GM18858 (cell line): Measurements from ENCODE around the gene PDE6B.

Experiments used
- ATAC-seq: cut with Tn5 transposase; IDR thresholded peaks from one replicate; pipeline ENCODE4 v1.9.1; 2021; ENCODE audit not compliant: unreplicated experiment

PDE6B gene

DNA sequence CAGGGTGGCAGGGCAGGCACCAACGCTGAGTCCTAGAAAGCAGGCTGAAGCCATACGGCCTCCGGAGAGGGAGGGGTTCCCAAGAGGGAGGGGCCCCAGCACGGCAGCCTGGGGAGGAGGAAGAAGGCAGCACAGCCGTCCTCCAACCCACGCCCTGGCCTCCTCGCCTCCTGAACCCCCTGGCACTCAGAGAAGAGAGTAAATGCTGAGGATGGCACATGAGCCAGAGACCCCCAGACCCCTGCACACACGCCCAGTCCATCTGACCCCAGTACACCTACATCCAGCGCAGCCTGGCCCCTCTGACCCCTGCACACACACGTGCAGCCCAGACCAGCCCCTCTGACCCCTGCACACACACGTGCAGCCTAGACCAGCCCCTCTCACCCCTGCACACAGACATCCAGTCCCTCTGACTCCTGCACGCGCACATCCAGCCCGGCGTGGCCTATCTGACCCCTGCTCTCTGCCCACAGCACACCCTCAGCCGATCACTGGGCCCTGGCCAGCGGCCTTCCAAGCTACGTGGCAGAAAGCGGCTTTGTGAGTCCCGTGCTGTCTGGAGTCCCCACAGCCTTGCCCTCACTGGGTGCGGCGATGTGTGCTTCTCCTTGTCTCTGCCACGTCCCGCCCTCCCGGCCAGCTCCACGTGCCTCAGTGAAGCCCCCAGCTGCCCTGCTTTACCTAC lies 30.2 kb downstream of the PDE6B start:
- no peak for ATAC-seq

DNA sequence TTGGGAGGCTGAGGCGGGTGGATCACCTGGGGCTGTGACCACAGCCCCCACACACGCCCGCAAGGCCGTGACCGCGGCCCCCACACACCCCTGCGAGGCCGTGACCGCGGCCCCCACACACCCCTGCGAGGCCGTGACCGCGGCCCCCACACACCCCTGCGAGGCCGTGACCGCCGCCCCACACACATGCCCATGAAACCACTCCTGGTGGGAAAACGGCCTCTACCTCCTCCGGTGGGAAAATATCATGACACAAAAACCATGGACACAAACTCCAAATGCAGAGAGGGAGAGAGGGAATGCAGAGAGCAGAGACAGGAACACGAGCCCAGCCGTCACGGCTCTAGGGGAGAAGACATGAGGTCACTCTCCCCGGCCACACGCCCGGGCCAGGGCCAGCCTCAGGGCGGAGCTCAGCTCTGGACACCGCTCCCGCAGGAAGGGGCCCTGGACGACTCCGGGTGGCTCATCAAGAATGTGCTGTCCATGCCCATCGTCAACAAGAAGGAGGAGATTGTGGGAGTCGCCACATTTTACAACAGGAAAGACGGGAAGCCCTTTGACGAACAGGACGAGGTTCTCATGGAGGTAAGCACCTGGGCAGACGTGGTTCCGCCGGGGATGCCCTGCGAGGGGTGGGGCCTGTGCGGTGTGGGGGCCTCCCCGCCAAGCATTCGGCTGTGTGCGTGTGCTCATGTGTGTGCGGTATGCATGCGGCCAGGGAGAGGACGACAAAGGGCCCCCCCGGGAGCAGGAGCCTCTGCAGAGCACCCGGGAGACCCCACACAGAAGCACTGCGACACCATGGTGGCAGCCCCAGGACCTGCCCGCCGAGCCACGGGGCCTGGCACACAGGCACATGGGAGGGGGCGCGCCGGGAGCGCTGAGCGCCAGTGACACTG lies 31.3 kb downstream of the PDE6B start:
- no peak for ATAC-seq

DNA sequence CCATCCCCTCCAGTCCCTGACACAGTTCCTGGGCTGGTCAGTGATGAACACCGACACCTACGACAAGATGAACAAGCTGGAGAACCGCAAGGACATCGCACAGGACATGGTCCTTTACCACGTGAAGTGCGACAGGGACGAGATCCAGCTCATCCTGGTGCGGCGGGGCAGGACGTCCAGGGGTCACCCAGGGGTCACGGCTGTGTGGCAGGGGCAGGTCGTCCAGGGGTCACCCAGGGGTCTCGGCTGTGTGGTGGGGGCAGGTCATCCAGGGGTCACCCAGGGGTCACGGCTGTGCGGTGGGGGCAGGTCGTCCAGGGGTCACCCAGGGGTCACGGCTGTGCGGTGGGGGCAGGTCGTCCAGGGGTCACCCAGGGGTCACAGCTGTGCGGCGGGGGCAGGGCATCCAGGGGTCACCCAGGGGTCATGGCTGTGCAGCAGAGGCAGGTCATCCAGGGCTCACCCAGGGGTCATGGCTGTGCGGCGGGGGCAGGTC lies 32.0 kb downstream of the PDE6B start:
- ATAC-seq = no peak

DNA sequence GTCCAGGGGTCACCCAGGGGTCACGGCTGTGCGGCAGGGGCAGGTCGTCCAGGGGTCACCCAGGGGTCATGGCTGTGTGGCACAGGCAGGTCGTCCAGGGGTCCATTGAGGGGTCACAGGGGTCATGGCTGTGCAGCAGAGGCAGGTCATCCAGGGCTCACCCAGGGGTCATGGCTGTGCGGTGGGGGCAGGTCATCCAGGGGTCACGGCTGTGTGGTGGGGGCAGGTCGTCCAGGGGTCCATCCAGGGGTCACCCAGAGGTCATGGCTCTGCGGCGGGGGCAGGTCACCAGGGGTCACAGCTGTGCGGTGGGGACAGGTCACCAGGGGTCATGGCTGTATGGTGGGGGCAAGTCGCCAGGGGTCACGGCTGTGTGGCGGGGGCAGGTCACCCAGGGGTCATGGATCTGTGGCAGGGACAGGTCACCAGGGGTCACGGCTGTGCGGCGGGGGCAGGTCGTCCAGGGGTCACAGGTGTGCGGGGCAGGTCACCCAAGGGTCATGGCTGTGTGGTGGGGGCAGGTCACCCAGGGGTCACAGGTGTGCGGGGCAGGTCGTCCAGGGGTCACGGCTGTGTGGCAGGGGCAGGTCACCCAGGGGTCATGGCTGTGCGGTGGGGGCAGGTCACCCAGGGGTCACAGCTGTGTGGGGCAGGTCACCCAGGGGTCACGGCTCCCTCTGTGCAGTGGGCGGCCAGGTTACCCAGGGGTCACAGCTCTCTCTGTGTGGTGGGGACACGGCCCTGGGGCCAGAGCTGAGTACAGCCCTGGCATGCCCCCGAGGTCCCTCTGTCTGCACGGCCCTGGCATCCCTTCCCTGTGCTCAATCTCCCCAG lies 32.7 kb downstream of the PDE6B start:
- ATAC-seq = no peak

DNA sequence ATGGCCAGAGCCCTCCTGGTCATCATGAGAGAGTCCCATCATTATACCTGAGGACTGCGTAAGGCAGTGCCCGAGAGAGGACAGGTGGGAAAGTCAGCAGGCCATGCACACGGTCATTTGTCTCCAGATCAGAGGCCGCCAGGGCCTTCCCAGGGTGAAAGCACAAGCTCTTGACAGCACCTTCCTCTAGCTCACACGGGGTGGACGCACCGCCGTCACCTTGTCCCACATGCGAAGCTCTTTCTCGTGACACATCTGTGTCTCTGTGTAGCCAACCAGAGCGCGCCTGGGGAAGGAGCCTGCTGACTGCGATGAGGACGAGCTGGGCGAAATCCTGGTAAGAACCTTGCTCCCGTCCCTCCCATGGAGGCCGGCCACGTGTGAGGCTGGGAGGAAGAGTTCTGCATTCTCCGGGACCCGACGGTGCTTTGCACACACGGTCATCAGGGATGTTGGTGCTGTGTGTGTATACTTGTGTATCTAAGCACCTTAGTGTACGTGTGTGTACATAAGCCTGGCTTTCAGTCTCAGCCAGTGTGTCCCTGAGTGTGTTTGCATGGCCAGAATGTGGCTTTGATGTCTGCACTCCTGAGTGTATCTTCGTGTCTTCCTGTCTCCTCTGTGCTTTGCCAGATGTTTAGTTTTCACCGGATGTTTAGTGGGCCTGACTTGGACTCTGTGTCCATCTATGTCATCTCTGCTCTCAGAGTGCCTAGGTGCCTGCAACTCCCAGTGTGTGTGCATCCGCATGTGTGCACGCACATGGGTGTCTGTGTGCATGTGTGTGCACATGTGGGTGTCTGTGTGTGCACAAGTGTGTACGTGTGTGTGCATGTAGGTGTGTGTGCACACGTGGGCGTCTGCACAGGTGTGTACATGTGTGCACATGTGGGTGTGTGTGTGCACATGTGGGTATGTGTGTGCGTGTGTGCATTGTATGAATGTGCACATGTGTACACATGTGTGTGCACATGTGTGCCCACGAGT lies 33.6 kb downstream of the PDE6B start:
- no peak for ATAC-seq

DNA sequence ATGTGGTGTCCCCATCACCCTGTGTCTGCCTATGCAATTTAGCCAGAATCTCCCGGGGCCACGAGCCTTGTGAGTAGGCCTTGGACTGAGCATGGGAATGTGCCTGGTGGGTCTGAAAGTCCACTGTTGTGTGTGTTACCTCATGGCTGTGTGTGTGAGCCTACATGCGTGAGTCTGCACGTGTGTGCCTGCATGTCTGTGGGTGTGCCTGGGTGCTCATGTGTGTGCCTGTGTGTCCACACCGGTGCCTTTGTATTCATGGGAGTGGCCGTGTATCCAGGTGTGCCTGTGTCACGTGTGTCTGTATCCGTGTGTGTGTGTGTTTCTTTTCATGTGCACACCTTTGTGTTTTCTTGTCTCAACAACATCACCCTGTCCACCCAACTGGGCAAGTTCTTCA lies 34.5 kb downstream of the PDE6B start:
- no peak for ATAC-seq

DNA sequence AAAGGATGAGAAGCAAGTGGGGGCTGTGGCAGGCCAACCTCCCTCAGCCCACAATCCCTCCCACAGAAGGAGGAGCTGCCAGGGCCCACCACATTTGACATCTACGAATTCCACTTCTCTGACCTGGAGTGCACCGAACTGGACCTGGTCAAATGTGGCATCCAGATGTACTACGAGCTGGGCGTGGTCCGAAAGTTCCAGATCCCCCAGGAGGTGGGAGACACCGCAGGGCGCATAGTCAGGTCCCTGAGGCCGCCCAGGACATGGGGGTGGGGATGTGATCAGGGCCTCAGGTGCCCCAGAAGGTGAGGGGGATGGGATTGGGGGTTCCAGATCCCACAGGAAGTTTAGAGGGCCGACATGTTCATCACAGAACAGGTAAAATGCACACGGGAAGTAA lies 35.0 kb downstream of the PDE6B start:
- no peak for ATAC-seq

DNA sequence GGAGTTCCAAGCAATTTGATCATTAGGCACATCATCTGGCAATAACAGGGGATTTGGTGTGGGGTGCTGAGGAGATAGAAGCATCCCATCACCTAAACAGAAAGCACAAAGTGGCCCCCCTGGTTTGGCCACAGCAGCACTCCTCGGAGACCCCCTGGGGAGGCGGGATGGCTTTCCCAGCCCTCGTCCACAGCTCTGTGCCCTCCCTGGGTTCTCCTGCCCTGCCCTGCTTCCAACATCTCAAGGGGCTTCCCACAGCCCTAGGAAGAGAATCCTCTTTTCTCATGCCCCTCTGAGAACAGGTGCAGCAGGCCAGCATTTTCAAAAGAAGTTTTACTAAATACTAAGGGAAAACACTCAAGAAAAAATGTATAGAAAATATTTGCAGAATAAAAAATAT lies 35.9 kb downstream of the PDE6B start:
- ATAC-seq = no peak

DNA sequence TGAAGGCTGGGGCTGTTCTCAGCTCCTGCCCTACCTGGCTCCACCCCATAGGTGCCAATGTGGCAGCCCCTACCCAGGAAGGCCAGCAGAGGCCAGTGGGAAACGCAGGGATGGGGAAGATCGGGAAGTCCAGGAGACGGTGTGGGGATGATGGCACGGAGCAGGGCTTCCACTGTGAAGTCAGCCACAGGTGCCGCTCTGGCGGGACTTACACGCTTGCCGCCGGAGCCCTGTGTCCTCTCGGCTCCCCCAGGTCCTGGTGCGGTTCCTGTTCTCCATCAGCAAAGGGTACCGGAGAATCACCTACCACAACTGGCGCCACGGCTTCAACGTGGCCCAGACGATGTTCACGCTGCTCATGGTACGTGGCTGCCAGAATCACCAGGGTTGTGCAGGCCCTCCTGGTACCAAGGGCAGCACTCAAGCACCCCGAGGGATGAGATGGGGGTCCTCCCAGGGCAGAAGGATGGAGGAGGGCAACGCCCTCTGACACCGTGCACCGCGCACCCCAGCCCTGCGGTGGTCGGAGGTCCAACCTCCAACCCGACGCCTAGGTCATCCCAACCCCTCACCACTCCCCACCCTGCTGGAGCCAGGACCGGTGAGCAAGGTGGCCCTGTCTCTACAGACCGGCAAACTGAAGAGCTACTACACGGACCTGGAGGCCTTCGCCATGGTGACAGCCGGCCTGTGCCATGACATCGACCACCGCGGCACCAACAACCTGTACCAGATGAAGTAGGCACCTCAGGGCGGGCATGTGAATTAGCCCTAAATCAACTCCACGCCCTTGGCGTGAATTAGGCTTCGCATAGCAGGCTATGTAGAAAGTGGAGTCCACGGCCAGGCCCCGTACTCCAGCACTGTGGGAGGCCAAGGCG lies 36.7 kb downstream of the PDE6B start:
- no peak for ATAC-seq

DNA sequence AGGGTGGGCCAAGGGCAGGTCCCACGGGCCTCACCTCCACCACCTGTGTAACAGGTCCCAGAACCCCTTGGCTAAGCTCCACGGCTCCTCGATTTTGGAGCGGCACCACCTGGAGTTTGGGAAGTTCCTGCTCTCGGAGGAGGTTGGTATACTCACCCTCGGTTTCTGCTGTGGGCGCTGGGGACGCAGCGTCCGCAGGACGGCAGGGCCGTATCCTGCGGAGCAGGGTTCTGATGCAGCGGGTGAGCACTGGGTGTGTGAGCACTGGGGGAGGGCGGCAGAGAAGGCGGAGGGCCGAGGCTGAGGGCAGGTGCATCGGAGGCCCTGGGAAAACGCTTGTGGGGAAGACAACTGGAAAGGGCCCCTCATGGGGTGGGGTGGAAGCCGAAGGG lies 37.7 kb downstream of the PDE6B start:
- ATAC-seq = no peak

DNA sequence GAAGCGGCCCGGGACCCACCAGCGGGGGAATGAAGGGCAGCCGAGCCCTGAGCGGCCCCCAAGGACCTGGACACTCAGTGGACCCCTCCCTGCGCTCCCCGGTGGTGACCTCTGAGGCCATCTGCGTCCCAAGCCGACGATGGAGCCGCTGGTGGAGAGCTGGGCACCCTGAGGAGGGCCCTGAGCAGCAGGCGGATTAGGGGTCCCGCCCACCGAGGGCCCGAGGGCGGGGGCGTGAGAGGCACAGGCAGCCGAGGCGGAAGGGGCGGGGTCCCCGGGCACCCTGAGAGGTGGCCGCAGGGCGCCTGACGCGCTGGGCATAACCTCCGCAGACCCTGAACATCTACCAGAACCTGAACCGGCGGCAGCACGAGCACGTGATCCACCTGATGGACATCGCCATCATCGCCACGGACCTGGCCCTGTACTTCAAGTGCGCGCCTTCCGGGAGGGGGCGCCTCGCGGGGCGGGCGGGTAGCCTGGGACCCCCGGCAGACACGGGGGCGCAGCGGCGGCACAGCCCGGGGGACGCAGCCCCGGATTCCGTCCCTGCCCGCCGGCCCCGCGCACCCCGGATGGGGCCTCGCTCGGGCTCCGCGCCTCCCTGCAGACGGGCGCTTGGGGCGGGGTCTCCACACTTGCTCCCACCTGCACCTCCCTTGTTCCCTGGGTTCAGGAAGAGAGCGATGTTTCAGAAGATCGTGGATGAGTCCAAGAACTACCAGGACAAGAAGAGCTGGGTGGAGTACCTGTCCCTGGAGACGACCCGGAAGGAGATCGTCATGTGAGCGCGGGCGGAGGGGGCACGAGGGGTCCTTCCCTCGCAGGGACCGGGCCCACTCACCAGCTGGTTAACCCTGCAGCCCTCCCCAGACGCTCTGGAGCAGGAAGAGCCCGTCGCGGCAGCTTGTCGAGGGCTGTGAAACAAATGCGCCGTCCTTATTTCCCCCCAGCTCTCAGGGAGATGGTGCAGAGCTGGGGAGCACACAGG lies 38.4 kb downstream of the PDE6B start:
- ATAC-seq = no peak

DNA sequence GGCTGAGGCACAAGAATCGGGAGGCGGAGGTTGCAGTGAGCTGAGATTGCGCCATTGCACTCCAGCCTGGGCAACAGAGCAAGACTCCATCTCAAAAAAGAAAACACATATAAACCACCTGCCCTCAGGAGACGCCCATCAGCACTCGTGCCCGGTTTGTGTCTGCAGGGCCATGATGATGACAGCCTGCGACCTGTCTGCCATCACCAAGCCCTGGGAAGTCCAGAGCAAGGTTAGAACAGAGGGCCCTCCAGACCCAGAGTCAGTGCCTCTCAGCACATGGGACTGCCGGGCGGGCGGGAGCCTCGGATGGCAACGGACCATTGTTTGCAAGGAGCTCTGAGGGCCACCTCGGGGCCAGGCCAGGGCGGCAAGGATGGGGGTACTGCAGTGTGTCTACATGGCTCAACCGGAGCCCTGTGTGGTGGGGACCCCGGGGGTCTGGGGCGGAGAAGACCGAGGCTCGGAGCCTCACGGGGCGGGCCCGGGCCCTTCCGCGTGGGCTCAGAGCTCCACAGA lies 39.4 kb downstream of the PDE6B start:
- no peak for ATAC-seq

DNA sequence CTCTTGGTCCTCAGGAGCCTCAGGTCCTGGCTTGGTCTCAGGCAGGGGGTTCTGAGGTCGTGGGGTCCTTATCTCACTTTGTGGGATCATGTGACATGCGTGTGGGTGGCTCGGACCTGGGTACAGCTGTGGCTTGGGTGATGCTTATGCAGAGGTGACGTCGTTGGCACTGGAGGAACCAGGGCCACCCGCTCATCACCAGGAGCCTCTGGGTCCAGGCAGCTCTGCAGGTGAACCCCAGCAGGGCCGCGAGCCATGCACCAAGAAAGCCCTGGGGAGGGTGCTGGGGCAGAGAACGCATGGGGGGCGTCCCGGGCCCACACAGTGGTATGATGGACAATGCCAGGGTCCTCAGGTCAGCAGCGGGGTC lies 40.0 kb downstream of the PDE6B start:
- ATAC-seq = no peak

DNA sequence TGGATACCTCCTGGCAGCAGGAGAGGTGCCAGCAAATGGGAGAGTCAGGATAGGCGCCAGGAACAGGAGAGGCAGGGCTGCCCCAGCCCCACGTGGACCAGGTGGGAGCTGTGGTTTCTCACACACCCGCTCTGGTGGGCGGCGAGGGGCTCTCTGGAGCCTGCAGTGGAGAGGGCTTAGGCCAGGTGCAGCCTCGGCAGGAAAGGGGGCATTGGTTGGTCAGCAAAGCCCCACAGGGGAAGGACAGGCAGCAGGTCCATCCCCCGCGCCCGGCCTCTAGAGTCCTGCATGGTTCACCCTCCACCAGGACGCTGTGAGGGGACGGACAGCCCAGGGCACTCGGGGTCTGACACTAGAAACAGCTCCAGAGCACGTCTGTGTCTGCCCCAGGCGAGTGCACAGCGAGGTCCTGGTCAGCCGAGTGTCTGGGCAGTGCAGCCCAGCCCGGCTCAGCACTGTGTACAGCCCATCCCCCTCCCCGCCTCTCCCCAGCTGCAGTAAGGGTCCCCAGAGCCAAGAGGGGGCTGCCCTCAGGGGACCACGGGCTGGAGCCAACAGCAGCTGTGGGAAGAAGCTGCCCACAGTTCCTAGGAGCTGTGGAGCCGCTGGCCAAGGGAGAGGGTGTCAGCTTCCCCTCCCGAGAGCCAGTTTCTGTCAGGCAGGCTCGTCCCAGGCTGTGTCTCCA lies 40.5 kb downstream of the PDE6B start:
- ATAC-seq = no peak

DNA sequence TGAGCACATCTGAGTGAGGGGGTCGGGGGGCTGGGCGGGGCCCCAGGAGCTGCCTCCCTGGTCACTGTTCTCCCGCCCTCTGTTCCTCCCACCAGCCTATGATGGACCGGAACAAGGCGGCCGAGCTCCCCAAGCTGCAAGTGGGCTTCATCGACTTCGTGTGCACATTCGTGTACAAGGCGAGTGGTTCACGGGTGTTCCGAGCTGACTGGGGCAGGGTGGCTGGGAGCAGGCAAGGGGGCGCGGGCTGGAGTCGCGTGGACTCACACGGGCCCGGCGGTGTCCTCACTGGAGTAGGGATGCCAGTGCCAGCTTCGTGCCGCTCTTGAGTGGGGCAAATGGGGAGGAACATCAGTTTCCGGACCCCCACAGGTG lies 41.0 kb downstream of the PDE6B start:
- ATAC-seq = no peak

DNA sequence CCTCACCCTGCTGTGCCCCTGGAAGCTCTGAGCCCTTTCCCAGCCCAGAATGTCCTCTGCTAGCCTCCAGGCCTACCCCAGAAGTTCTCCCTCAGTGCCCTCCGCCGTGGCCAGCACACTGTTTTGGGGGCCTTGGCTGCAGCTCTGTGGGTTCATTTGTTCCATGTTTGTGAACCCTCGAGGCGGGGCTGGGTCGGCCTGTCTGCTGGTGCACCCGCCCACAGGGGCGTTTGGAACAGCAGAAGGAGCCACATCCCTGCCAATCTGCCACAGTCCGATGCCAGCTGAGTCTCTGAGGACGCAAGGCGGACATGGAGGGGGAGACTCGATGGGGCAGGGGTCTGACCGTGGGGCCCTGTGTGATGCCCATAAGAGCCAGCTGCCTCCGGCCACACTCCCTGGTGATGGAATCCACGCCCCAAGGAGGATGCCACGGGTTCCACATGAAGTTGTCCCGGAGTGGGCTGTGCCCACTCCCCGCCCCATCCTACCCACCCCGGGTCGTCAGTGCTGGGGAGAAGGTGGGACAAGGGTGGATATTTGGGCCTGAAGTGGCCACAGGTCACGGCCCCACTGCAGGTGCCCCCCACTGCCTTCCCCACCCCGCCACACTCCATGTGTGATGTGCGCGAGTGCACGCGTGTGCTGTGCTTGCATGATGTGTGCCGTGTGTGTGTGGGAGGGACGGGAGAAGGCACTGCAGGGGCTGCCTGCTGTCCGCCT lies 41.6 kb downstream of the PDE6B start:
- no peak for ATAC-seq

DNA sequence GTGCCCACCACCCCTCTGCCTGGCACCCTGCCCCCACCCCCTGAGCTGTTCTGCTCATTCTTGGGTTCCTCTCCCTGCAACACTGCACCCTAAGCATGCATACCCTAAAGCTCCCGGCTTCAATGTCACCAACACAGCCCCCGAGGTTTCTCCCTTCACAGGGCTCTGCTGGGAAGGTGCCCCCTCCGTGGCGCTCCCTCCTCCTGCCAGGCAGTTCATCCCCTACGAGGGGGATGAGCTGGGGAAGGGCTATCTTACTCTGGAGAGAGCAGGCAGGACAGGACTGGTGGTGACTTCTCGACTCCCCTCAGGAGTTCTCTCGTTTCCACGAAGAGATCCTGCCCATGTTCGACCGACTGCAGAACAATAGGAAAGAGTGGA lies 42.2 kb downstream of the PDE6B start:
- no peak for ATAC-seq
